ENCODE measurements around the gene LGI1. TPM values are rescaled to one million over a fixed set of nuclear protein-coding genes. Genes with fewer than 3 reads are reported as not detected.
A peak's percentile ranks its signal among the peaks of the same experiment; 100 is the strongest.

Gene LGI1
- total and polyA plus RNA-seq, 12 donors, result 0.38 to 5.9 (median 1.4) TPM; not detected in 4

DNA sequence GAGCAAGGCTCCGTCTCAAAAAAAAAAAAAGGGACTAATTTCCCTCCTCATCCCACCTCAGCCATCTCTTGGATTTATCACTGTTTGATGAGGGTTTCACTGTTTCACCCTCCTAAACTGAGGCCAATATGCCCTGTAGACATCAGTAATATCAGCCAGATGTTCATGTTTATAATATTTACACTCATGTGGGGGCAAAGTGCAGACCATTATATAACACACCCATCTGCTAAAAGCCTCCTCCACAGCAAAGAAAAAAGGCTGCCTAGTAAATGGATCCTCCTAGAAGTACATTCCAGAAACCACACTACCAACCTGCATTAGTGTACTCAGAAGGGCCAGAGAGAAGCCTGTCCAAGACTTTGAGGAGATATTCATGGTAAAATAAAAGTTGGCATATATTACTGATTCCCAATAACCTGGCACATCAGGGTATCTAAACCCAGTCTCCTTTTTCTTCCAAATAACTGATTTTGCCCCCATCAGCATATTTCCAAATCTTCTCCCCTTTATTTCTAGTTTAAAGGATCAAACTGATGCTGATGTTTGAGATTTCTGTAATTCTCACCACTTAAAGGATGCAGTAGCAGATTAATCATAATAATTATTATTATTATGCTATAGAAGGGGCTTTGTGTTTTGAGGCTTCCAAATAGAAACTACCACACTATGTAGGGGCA, 55.1 kb downstream of the LGI1 start:
- no peak for DNase-seq
- WGBS, 4 donors, result 71 to 100% (median 79%) methylated on average over 1 of the region's 1 CpG
- no peaks in the 10 kb centered on the region for H3K36me3 ChIP-seq (replicated peaks in 1 of 2)
- no peaks in the 10 kb centered on the region for H3K9me3 ChIP-seq (replicated peaks in 1 of 3)
- no peaks in the 10 kb centered on the region for H3K27me3 ChIP-seq
- H3K27ac ChIP-seq, result no peak overlapping the region
- TF ChIP-seq, protein P1, sequence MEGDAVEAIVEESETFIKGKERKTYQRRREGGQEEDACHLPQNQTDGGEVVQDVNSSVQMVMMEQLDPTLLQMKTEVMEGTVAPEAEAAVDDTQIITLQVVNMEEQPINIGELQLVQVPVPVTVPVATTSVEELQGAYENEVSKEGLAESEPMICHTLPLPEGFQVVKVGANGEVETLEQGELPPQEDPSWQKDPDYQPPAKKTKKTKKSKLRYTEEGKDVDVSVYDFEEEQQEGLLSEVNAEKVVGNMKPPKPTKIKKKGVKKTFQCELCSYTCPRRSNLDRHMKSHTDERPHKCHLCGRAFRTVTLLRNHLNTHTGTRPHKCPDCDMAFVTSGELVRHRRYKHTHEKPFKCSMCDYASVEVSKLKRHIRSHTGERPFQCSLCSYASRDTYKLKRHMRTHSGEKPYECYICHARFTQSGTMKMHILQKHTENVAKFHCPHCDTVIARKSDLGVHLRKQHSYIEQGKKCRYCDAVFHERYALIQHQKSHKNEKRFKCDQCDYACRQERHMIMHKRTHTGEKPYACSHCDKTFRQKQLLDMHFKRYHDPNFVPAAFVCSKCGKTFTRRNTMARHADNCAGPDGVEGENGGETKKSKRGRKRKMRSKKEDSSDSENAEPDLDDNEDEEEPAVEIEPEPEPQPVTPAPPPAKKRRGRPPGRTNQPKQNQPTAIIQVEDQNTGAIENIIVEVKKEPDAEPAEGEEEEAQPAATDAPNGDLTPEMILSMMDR (IDR thresholded peaks at IDR 0.05), result no peak
- TF ChIP-seq POLR2A (IDR thresholded peaks at IDR 0.05), result no peak
- intact Hi-C loops (cut with DNase I), result no loop called here
- H3K4me3 ChIP-seq, result no peak overlapping the region
- H3K4me1 ChIP-seq (replicated peaks in 1 of 2), result no peaks in the 10 kb centered on the region

DNA sequence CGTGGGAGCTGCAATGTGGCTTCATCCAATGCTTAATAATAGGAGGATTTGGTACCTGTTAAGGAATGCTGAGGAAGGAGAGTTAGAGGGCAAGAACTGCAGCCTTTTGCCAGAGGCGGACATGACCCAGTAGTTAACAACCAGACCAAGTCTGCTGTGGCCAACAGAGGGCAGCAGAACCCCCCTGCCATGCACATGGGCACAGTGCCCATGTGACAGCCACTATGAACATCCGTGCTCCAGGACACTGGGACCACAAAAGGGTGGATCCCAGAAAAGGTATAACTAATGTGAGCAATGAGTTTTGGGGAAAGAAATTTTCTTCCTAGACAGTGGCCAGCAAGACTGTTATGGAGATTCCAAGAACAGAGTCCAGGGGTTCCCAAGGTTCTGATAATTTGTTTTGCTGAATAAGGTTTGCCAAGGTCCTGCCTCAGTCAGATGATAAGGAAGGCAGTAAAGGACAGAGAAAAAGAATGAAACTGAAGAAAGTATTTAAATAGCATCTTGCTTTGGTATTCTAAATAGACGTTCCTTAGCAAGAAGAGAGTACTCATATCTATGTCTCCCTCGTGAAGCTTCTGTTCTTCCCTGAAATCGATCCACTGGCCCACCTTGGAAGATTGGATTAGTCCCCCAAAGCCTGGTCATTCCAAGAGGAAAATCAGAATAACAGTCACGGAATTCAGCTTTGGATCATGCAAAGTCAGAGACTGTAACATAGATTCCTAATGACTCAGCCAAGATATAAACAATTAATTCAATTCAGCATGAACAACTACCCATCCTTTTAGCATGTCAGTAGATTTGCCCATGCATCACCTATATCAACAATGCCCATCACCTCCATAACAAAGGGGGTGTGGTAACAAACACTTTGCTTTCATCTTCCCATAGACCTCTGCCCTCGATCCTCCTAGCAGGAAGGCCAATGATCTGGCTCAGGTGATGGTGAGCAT, 56.0 kb downstream of the LGI1 start:
- intact Hi-C loops (cut with DNase I), result no loop called here
- TF ChIP-seq POLR2A (IDR thresholded peaks at IDR 0.05), result no peak
- TF ChIP-seq, protein P1 (IDR thresholded peaks at IDR 0.05), result peak; percentile 50 to 74 (median 60)
- Histone ChIP-seq H3K9me3 (replicated peaks in 1 of 3) (no peaks in the 10 kb centered on the region), H3K36me3 (replicated peaks in 1 of 2) (no peaks in the 10 kb centered on the region), H3K27me3 (no peaks in the 10 kb centered on the region), H3K27ac (no peak overlapping the region), H3K4me1 (replicated peaks in 1 of 2) (no peaks in the 10 kb centered on the region), H3K4me3 (no peak overlapping the region)
- peak; percentile 62 to 88 (median 77) for DNase-seq
- WGBS, 4 donors, result 43 to 53% (median 50%) methylated on average over 7 to 8 of the region's 8 CpGs

DNA sequence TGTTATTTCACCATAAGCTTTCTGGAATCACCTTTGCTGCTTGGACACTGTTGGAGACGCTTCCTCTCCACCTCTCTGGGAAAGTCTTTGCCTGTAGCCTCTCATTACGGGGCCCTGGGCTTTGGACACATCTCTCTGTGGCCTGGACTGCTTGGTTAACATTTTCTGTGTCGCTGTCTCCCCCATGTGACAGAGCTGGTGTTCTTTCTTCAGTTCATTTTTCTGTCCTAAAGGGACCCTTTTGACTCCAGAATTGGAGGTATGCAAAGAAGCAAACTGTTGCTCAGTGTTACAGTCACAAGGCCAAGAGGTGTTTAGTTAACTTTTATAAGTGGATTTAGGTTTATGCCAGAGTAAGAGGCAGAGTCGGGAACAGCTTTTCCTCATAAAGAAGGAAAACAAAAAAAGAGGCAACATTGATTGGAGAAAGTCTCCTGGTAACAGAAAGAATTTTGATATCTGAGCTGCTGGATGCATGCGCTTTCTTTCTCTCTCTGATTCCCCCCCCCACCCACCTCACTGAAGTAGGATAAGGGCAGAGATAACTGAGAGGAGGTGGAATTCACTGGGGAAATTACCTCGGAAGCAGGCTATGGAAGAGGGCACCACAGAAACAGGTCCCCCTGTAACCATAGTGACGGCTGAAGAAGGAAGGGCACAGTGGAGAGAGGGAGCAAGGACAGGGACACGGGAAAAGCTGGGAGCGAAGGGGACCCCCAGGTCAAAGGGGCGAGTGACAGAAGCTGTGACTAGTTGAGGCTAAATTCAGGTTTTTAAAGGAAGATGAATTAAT, 57.8 kb downstream of the LGI1 start:
- intact Hi-C loops (cut with DNase I), result no loop called here
- DNase-seq, result peak in 1 of 7 donors; percentile 59
- 34 to 45% (median 40%) methylated on average over 10 of the region's 10 CpGs for WGBS, 4 donors
- no peaks in the 10 kb centered on the region for H3K36me3 ChIP-seq (replicated peaks in 1 of 2)
- H3K4me3 ChIP-seq, result no peak overlapping the region
- H3K27me3 ChIP-seq, result no peaks in the 10 kb centered on the region
- TF ChIP-seq, protein P1 (IDR thresholded peaks at IDR 0.05), result no peak
- TF ChIP-seq POLR2A (IDR thresholded peaks at IDR 0.05), result no peak
- H3K27ac ChIP-seq, result no peak overlapping the region
- H3K9me3 ChIP-seq (replicated peaks in 1 of 3), result no peaks in the 10 kb centered on the region
- no peaks in the 10 kb centered on the region for H3K4me1 ChIP-seq (replicated peaks in 1 of 2)
